Osteoblast (primary cell): ENCODE results near the gene EXOSC7. TPM values are rescaled to one million over a fixed set of nuclear protein-coding genes. Genes with fewer than 3 reads are reported as not detected.

ENCODE experiments used
- DNase-seq: peaks from one replicate; pipeline ENCODE4 v3.0.0; 2011; ENCODE audit warnings: low spot score, mixed read lengths; ENCODE audit not compliant: insufficient read length; ENCODE audit errors: missing footprints
- H2AFZ ChIP-seq: 2 replicates; pipeline ENCODE4 v1.6.0; 2011; ENCODE audit warnings: mild to moderate bottlenecking, low read length
- H3K27ac ChIP-seq: 2 replicates; pipeline ENCODE4 v1.5.1; 2011; ENCODE audit warnings: mild to moderate bottlenecking, low read depth, low read length, moderate library complexity
- H3K27me3 ChIP-seq: 2 replicates; pipeline ENCODE4 v1.6.0; 2012; ENCODE audit warnings: mild to moderate bottlenecking, control low read depth, inconsistent platforms, low read length, moderate library complexity; ENCODE audit not compliant: insufficient read depth
- H3K36me3 ChIP-seq: 2 replicates; pipeline ENCODE4 v1.5.1; 2011; ENCODE audit warnings: mild to moderate bottlenecking, low read length, control low read depth, moderate library complexity; ENCODE audit not compliant: insufficient read depth
- H3K4me1 ChIP-seq: 2 replicates; pipeline ENCODE4 v1.5.1; 2011; ENCODE audit warnings: mild to moderate bottlenecking, low read length, control low read depth, moderate library complexity; ENCODE audit not compliant: insufficient read depth
- H3K4me2 ChIP-seq: 2 replicates; pipeline ENCODE4 v1.6.0; 2011; ENCODE audit warnings: mild to moderate bottlenecking, low read length; ENCODE audit not compliant: insufficient read depth
- H3K4me3 ChIP-seq: fragments of 200-600 bp; sonication (generic); 3 replicates; pipeline ENCODE4 v1.5.1; 2012; ENCODE audit warnings: mild to moderate bottlenecking, low read length, inconsistent platforms; ENCODE audit not compliant: insufficient read depth
- H3K79me2 ChIP-seq: 2 replicates; pipeline ENCODE4 v1.6.0; 2012; ENCODE audit warnings: mild to moderate bottlenecking, low read length, control low read depth, inconsistent platforms; ENCODE audit not compliant: insufficient read depth
- H3K9me3 ChIP-seq: 2 replicates; pipeline ENCODE4 v1.5.1; 2011; ENCODE audit warnings: low read depth, low read length, control low read depth
- H4K20me1 ChIP-seq: 2 replicates; pipeline ENCODE4 v1.6.0; 2012; ENCODE audit warnings: mild to moderate bottlenecking, low read length, control low read depth; ENCODE audit not compliant: insufficient read depth
- total RNA-seq: library from RNA; depleted of rRNA; stranded (reverse); fragments of >200 nt; gene quantifications from 2 replicates; pipeline ENCODE4 v1.2.3, GENCODE V29; 2012
- TF ChIP-seq, protein P1 (sequence below): IDR thresholded peaks from 2 replicates; pipeline ENCODE4 v1.5.1; 2011; ENCODE audit warnings: mild to moderate bottlenecking, low read depth, low read length, moderate library complexity; ENCODE audit errors: extremely low read depth

EXOSC7 gene
- total RNA-seq, 1 donor, result 31.8 TPM

GRCh38 chr3:45011756-45012508 lies 35.9 kb downstream of the EXOSC7 start:
- peak; percentile 88 for DNase-seq
- H4K20me1 ChIP-seq, result no peaks in the 10 kb centered on the region
- TF ChIP-seq, protein P1, sequence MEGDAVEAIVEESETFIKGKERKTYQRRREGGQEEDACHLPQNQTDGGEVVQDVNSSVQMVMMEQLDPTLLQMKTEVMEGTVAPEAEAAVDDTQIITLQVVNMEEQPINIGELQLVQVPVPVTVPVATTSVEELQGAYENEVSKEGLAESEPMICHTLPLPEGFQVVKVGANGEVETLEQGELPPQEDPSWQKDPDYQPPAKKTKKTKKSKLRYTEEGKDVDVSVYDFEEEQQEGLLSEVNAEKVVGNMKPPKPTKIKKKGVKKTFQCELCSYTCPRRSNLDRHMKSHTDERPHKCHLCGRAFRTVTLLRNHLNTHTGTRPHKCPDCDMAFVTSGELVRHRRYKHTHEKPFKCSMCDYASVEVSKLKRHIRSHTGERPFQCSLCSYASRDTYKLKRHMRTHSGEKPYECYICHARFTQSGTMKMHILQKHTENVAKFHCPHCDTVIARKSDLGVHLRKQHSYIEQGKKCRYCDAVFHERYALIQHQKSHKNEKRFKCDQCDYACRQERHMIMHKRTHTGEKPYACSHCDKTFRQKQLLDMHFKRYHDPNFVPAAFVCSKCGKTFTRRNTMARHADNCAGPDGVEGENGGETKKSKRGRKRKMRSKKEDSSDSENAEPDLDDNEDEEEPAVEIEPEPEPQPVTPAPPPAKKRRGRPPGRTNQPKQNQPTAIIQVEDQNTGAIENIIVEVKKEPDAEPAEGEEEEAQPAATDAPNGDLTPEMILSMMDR, result no peak
- peaks cover 17% of the 10 kb centered on the region for H3K36me3 ChIP-seq
- peak overlapping the region; percentile 34 for H3K4me3 ChIP-seq
- H3K79me2 ChIP-seq, result no peaks in the 10 kb centered on the region
- H2AFZ ChIP-seq, result no peak overlapping the region
- H3K4me1 ChIP-seq, result peaks cover 56% of the 10 kb centered on the region
- no peaks in the 10 kb centered on the region for H3K27me3 ChIP-seq
- peak overlapping the region; percentile 83 for H3K4me2 ChIP-seq
- no peaks in the 10 kb centered on the region for H3K9me3 ChIP-seq
- H3K27ac ChIP-seq, result peak overlapping the region; percentile 91

- TF ChIP-seq, protein P1, result no peak
- H3K4me2 ChIP-seq, result peak overlapping the region; percentile 83
- peak overlapping the region; percentile 91 for H3K27ac ChIP-seq
- peaks cover 50% of the 10 kb centered on the region for H3K4me1 ChIP-seq
- H3K9me3 ChIP-seq, result no peaks in the 10 kb centered on the region
- H4K20me1 ChIP-seq, result no peaks in the 10 kb centered on the region
- no peaks in the 10 kb centered on the region for H3K27me3 ChIP-seq
- no peaks in the 10 kb centered on the region for H3K79me2 ChIP-seq
- peak; percentile 56 for DNase-seq
- peak overlapping the region; percentile 17 for H3K4me3 ChIP-seq
- H3K36me3 ChIP-seq, result peaks cover 12% of the 10 kb centered on the region
- H2AFZ ChIP-seq, result no peak overlapping the region
Observed at GRCh38 chr3:45012577-45012976, 36.5 kb downstream of the EXOSC7 start.

- no peaks in the 10 kb centered on the region for H3K27me3 ChIP-seq
- H3K79me2 ChIP-seq, result no peaks in the 10 kb centered on the region
- H3K36me3 ChIP-seq, result peaks cover 8% of the 10 kb centered on the region
- H3K9me3 ChIP-seq, result no peaks in the 10 kb centered on the region
- H3K4me3 ChIP-seq, result no peak overlapping the region
- no peak overlapping the region for H3K27ac ChIP-seq
- H3K4me1 ChIP-seq, result peaks cover 13% of the 10 kb centered on the region
- no peak for DNase-seq
- no peak overlapping the region for H2AFZ ChIP-seq
- TF ChIP-seq, protein P1, result no peak
- no peaks in the 10 kb centered on the region for H4K20me1 ChIP-seq
- H3K4me2 ChIP-seq, result no peak overlapping the region
Observed at GRCh38 chr3:45016916-45017315, 40.9 kb downstream of the EXOSC7 start.

- TF ChIP-seq, protein P1, result no peak
- Histone ChIP-seq H2AFZ (no peak overlapping the region), H3K27me3 (no peaks in the 10 kb centered on the region), H3K4me1 (peaks cover 4% of the 10 kb centered on the region), H3K79me2 (no peaks in the 10 kb centered on the region), H3K4me3 (no peak overlapping the region), H3K9me3 (no peaks in the 10 kb centered on the region), H3K4me2 (no peak overlapping the region), H4K20me1 (no peaks in the 10 kb centered on the region), H3K27ac (no peak overlapping the region), H3K36me3 (peaks cover 8% of the 10 kb centered on the region)
- DNase-seq, result no peak
Observed at GRCh38 chr3:45017821-45018220, 41.8 kb downstream of the EXOSC7 start.
